NB4 (cell line): ENCODE results near the gene NMT1.

Experiments
- DNase-seq: peaks from one replicate; pipeline ENCODE4 v3.0.0; 2010; ENCODE audit warnings: low read depth
- H3K4me3 ChIP-seq: one replicate; pipeline ENCODE4 v1.5.1; 2011; ENCODE audit warnings: mild to moderate bottlenecking, low read depth, low read length, moderate library complexity
- MAX ChIP-seq: IDR thresholded peaks from 2 replicates; pipeline ENCODE4 v1.6.1; 2011; ENCODE audit warnings: low read depth, low read length
- MYC ChIP-seq: IDR thresholded peaks from 2 replicates; pipeline ENCODE4 v1.6.1; 2011; ENCODE audit warnings: low read depth, low read length
- POLR2A ChIP-seq: IDR thresholded peaks from 2 replicates; pipeline ENCODE4 v1.6.1; 2011; ENCODE audit warnings: mild to moderate bottlenecking; ENCODE audit not compliant: insufficient read length; ENCODE audit errors: extremely low read depth
- TF ChIP-seq, protein P1 (sequence below): IDR thresholded peaks from one replicate; pipeline ENCODE4 v1.5.1; 2012; ENCODE audit warnings: low read depth, low read length

The NMT1 gene

GRCh38 chr17:45067637-45068036 is 6.5 kb downstream of the NMT1 start:
- no peak for TF ChIP-seq MAX
- no peak for TF ChIP-seq POLR2A
- TF ChIP-seq MYC = no peak
- TF ChIP-seq, protein P1, sequence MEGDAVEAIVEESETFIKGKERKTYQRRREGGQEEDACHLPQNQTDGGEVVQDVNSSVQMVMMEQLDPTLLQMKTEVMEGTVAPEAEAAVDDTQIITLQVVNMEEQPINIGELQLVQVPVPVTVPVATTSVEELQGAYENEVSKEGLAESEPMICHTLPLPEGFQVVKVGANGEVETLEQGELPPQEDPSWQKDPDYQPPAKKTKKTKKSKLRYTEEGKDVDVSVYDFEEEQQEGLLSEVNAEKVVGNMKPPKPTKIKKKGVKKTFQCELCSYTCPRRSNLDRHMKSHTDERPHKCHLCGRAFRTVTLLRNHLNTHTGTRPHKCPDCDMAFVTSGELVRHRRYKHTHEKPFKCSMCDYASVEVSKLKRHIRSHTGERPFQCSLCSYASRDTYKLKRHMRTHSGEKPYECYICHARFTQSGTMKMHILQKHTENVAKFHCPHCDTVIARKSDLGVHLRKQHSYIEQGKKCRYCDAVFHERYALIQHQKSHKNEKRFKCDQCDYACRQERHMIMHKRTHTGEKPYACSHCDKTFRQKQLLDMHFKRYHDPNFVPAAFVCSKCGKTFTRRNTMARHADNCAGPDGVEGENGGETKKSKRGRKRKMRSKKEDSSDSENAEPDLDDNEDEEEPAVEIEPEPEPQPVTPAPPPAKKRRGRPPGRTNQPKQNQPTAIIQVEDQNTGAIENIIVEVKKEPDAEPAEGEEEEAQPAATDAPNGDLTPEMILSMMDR = no peak
- DNase-seq = no peak
- H3K4me3 ChIP-seq = no peak overlapping the region

- no peak overlapping the region for H3K4me3 ChIP-seq
- DNase-seq = no peak
- TF ChIP-seq, protein P1 = no peak
- TF ChIP-seq MAX (no peak), MYC (no peak), POLR2A (no peak)
These were observed 8.9 kb downstream of the NMT1 start for GRCh38 chr17:45070001-45070400.

GRCh38 chr17:45070809-45071208 is 9.7 kb downstream of the NMT1 start:
- no peak overlapping the region for H3K4me3 ChIP-seq
- no peak for DNase-seq
- TF ChIP-seq MAX (no peak), POLR2A (no peak), MYC (no peak)
- TF ChIP-seq, protein P1 = no peak

- peak; percentile 49; the same call in 1 of the 2 replicates for TF ChIP-seq MYC
- TF ChIP-seq MAX = peak; percentile 40
- no peak for TF ChIP-seq POLR2A
- TF ChIP-seq, protein P1 = no peak
- H3K4me3 ChIP-seq = no peak overlapping the region
- peak; percentile 79 for DNase-seq
These were observed 12.4 kb downstream of the NMT1 start for GRCh38 chr17:45073414-45074070.

DNA sequence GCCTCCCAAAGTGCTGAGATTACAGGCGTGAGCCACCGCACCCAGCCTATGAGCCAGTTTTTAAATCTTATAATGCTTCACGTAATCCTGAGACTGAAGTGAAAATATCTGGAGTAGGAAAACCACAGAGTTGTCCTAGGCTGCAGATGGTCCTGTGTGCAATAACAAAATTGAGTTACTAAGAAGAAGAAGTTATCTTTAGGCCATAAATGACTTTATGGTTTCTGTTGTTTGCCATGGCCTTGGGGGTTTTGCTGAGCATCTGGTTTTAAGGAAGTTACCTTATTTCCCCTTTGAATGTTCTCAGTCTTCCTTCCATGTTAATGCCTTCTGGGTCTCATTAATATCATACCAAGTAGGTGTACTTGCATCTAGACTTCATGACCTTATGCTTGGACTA is 16.5 kb downstream of the NMT1 start:
- no peak overlapping the region for H3K4me3 ChIP-seq
- DNase-seq = peak; percentile 80
- TF ChIP-seq POLR2A (no peak), MYC (no peak), MAX (no peak)
- TF ChIP-seq, protein P1 = no peak
